GM21526 (cell line): ENCODE measurements around the gene MASTL.
"Not testable (repeated sequence)": the region's sequence is repeated elsewhere in the genome, so short reads cannot be mapped to it uniquely, and the experiment has no call there.

Source experiments
- ATAC-seq: cut with Tn5 transposase; IDR thresholded peaks from one replicate; pipeline ENCODE4 v1.9.1; 2021; ENCODE audit warnings: moderate library complexity; ENCODE audit not compliant: unreplicated experiment, low FRiP score

MASTL gene

DNA sequence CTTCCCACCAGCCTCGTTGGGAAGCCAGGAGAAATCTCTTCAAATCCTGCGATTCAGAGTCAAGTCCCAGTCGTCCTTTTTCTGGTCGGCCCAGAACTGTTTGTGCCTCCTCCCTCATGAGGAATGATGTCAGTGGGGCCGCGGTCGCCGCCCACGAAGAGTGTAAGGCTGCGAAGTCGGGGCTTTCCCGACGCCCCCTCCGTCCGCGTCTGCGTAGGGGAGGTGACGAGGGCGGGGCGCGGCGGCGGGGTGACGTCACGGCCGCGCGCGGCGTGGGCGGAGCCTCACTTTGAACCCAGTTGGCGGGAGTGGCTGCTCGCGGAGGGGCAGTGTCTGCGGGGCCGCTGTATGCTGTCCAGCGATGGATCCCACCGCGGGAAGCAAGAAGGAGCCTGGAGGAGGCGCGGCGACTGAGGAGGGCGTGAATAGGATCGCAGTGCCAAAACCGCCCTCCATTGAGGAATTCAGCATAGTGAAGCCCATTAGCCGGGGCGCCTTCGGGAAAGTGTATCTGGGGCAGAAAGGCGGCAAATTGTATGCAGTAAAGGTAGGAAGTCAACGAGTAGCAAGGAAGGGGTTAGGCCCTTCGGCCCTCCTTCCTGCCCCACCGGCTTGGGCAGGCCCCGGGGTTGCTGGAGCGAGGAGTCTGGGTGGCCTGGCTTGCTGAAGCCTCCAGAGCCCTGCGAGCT, at the start of gene MASTL:
Gene MASTL (plus strand): TSS at position 287 of the 689 bp plus-strand sequence. CDS start 75 bp downstream, at position 362.
- ATAC-seq, result peak; percentile 81

DNA sequence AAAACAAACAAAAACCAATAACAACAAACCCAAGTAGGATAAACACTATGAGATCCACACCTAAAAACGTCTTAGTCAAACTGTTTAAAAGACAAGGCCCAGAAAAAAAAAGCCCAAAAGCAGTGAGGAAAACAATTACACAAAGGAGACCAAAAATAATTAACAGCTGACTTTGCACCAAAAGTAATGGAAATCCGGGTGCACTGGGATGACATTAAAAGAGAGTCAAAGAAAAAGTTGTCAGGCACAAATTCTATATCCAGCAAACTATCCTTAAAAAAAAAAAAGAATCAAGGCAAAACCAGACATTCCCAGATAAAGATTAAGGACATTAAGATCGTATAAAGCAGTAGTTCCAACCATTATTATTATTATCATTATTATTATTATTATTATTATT, 47.0 kb upstream of the MASTL start:
- no peak for ATAC-seq

DNA sequence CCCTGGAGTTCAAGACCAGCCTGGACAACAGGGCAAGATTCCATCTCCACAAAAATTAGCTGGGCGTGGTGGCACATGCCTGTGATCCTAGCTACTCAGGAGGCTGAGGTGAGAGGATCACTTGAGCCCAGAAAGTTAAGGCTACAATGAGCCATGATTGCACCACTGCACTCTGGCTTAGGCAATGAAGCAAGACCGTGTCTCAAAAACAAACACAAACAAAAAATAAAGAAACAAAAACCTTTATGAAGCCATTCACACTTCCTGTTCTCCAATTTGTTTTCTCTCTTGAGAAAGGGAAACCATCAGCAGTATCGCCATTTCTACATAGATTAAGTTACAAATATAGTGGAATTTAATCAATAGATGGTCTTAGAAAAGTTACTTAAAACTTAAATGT, 20.8 kb upstream of the MASTL start:
- ATAC-seq, result no peak

DNA sequence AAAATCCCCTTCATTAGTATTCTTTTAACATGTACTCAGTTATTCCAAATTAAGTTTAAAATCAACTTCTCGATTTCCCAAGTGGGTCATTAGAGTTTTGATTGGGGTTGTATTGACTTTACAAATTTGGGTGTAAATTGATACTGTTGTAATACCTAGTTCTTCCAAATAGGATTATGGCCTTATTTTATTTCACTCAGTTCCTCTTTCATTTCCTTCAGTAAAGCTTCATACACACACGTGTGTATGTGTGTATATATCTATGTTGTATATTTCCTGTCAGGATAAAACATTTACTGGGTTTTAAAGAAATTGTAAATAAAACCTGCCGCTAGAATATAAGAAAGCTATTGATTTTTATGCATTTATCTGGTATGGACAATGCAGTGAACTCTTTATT, 16.9 kb upstream of the MASTL start:
- ATAC-seq, result no peak

DNA sequence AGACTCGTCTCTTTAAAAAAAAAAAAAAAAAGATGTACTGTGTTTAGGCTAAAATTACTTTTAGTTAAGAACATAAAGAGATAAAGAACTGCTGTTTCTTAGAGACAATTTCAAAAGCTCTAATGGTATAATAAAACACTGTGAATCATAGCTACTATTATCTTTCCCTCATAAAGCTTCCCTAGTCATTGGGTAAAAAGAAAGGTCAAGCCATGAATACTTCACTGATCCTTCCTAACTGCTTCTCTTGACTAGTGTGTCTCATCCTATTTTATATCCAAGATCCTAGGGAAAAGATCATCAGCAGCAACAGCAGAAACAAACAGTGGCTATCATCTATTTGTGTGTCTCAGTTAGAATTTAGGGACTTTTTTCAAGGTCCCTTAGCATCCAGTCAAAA, 11.5 kb upstream of the MASTL start:
- no peak for ATAC-seq

DNA sequence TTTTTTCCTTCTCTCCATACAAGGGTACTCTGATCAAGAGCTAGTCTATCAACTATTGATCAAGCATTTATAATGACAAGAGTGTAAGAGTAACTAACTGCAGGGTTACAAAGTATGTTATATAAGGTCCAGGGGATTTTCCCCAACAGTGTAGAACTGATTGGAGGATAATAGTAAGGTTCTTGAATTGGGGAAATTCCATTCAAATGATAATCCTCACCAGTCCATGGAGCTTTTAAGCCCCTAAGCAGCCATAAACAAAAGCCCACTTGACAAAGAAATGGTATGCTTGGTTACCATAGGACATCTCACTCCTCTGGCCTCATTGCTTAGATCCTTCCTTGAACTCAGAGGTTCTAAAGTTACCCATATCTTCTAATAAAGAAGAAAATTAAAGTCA, 9.2 kb upstream of the MASTL start:
- ATAC-seq, result no peak

DNA sequence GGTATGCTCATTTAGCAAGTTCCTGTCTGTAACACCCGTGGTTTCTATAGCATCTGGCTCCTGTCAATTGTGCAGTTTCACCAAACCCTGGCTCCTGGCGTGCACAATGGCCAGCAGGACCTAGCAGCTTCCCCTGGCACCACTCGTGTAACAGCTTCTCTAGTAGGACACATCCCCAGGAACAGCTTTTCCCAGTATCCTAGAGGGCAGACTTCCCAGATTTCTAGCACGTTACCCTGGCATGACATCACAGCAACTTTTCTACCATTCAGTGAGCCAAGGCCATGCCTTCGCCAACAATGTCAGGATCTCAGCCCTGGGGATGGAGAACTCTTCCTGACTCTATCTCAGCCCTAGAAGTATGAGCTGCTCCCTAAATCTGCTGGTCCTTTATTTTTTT, 7.5 kb upstream of the MASTL start:
- ATAC-seq, result no peak

DNA sequence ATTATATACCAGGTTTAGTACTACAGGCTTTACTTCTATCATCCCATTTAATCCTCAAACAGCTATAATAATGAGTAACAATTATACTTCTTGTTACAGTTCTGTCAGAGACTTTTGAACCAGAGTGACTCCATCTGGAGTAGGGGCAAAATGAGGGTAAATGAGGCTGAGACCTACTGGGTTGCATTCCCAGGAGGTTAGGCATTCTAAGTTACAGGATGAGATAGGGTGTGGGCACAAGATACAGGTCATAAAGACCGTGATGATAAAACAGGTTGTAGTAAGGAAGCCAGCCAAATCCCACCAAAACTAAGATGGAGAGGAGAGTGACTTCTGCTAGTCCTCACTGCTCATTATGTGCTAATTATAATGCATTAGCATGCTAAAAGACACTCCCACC, 4.9 kb upstream of the MASTL start:
- no peak for ATAC-seq

DNA sequence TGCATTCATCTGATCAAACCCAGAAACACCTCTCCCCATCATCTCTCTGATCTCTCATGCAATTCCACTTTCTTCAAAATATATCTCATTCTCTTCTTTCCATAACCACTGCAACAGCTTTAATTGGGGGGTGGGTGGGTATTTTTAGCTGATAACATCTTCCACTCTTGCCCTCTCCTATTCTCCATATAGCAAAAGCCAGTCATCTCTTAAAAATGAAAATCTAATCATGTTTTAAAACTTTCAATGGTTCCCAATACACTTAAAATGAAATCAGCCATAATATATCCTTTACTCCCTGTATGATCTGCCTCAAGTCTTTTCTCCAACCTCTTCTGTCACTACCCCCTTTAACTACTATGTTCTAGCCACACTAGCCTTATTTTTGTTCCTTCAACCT, 2.5 kb upstream of the MASTL start:
- ATAC-seq, result no peak

DNA sequence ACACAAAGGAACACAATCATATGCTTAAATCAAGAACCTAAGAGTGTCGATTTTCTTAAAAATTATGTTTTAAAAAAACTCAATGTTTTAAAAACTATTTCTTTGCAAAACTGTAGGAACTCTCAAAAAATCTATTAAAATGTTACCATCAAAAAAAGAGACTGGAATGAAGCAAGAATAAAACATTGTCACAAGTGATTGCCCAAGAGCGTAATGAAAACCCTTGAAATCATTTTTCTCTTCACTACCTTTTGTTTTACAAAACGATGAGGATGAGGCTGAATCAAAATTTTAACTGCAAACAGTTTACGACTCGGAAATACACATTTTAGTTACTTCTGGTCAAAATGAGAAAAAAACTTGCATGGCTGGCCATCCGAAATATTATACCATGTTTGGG, 1.8 kb upstream of the MASTL start:
- no peak for ATAC-seq

DNA sequence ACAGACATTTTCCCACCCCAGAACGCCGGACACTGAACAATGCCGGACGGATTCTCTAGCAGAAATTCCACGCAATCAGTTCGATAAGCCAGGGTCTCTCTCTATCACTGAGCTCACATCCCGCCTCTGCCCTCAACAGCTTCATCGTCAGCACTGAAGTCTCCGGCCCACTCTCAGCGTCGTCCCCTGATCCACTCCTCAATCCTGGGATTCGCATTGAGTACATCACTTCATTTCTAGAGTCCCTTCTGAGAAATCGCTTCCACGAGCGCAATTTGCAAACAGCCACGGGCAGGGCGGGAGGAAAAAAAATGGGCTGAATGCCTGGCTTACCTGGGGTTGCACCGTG, 1.3 kb upstream of the MASTL start:
- ATAC-seq, result peak; percentile 9

DNA sequence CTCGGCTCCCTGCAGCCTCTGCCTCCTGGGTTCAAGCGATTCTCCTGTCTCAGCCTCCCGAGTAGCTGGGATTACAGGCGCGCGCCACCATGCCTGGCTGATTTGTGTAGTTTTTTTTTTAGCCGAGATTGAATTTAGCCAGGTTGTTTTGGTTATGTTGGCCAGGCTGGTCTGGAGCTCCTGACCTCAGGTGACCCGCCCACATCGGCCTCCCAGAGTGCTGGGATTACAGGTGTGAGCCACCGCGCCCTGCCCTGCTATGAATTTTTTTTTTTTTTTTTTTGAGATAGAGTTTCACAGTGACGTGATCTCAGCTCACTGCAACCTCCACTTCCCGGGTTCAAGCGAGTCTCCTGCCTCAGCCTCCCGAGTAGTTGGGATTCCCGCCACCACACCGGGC, 1.4 kb downstream of the MASTL start:
- not testable (repeated sequence) for ATAC-seq

DNA sequence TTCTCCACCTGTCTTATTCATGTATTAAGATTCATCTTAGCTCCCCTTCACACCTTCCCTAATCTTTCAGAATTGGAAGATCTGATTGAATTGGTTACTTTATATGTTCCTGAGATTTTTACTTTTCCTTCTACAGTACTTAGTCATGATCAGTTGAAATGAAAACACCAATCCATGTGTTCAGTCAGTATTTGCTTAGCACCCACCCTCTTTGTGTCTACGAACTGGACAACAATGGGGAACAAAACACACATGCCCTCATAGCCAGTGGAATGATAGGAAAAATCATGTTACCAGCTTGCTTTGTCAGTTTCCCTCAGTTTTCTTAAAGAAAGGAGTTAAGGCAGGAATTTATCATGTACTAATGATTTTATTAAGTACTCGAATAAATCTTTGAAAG, 2.0 kb downstream of the MASTL start:
- ATAC-seq, result no peak

DNA sequence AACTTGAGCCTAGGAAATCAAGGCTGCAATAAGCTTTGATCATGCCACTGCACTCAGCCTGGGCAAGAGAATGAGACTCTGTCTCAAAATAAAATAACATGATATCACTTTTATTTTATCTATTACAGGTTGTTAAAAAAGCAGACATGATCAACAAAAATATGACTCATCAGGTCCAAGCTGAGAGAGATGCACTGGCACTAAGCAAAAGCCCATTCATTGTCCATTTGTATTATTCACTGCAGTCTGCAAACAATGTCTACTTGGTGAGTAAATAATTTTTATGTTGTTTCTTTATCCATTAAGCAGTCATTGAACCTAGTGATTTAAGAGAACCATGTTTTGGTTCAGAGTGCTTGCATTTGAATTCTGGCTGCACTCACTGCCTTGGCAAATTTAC, 3.3 kb downstream of the MASTL start:
- no peak for ATAC-seq

DNA sequence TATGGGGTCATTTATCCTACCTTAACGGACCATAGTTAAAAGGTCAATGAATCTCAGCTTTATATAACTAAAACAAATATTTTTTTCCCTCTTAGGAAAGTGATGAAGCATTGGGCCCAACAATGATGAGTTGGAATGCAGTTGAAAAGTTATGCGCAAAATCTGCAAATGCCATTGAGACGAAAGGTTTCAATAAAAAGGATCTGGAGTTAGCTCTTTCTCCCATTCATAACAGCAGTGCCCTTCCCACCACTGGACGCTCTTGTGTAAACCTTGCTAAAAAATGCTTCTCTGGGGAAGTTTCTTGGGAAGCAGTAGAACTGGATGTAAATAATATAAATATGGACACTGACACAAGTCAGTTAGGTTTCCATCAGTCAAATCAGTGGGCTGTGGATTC, 14.7 kb downstream of the MASTL start:
- no peak for ATAC-seq

DNA sequence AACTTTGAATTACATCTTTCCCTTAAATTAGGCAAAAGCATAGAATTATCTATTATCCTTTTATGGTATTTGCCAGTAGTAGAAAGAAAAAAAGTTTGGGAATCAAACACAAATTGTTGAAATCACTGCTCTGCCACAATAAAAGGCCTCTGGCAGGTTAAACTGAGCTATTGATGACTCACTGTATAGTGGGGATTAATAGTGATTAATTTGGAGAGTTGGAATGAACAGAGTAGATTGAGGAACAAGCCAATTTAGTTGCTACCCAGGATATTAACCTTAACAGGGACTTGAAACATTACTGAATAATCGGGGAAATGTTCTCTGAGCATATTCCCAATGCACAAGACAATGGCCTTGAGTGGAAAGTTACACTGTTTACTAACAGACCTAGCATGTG, 33.1 kb downstream of the MASTL start:
- ATAC-seq, result no peak

DNA sequence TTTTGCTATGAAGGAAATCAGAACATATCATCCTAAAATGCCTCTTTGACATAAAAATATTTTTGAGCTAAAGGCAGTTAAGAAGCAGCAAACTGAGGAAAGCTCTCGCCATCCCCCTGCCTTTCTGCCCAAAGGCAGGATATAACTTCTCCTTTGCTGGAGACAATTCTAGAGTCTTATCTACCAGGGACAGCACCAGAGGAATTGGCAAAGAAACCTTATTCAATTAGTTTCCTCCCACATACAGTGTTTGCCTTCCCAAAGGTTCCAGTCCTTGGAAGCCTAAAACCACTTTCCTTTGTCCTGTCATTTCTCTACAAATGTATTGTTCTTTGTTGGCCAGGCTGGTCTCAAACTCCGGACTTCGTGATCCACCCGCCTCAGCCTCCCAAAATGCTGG, 33.7 kb downstream of the MASTL start:
- no peak for ATAC-seq

DNA sequence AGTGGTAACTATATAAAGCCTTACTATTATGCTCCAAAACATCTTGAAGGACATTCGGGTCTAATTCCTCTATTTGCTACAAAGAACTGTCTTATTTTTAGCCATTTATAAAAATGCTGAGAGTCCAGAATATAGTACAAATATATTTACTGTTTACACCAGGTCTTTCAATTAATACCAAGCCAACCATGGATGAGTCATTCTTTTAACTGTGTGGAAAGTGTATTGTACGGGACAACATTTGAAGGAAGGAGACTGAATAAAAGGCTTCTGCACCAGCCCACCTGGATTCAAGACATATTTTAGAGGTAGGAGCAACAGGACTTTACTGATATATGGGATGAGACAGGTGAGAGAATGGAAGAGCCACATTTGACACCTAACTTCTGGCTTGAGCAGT, 35.4 kb downstream of the MASTL start:
- ATAC-seq, result no peak

DNA sequence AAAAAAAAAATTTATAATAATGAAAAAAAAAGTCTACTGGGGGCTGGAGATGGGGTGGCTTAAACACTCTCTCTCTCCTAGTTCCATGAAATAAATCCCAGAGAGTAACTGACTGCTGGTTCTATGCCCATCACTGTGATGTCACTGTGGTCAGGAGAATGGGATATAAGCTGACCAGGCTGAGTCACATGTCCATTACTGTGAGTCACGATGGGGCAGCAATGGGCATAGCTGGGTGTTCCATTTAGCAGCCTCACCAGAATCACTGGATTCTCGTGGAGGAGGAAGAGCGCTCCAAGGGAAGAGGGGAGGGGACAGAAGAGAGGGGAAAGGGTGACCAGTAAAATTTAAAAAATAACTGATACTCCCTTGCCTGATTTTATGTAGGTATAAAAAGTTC, 37.1 kb downstream of the MASTL start:
- no peak for ATAC-seq

DNA sequence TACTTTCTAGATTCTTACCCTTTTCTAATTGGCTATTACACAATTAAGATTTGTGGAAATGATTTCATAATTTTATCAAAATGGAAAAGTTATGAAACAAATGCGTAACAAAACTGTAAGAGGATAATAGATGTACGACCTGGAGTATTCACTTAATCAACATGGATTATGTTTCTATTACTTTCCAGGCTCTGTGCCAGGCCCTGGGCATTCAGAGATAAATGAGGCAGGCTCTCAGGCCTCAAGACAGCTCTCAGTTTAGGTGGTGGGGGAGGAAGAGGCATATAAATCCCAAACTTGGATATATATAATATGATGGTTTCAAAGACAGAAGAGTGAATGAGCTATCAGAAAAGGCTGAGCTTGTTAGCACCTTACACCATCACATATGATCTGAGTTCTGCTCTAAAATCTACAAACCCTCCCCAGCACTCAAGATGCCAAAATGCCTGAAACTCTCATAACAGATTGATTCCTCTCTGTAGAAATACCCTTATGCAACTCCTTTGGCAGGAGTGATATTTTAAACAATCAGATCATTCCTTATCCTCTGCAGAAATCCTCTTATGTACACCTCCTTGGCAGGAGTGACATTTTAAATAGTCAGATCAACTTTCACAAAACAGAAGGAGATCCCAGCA, 42.9 kb downstream of the MASTL start:
- no peak for ATAC-seq

DNA sequence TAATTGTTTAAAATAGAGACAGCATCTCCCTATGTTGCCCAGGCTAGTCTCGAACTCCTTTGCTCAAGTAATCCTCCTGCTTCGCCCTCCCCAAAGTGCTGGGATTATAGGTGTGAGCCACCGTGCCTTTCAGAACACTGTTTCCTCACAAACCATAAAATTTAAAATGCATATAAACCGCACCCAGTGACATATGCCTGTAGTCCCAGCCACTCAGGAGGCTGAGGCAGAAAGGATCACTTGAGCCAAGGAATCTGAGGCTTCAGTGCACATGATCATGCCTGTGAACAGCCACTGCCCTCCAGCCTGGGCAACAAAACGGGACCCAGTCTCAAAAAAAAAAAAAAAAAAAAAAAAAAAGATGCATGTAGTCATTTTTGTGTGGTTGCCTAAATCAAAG, 48.7 kb downstream of the MASTL start:
- ATAC-seq, result no peak

DNA sequence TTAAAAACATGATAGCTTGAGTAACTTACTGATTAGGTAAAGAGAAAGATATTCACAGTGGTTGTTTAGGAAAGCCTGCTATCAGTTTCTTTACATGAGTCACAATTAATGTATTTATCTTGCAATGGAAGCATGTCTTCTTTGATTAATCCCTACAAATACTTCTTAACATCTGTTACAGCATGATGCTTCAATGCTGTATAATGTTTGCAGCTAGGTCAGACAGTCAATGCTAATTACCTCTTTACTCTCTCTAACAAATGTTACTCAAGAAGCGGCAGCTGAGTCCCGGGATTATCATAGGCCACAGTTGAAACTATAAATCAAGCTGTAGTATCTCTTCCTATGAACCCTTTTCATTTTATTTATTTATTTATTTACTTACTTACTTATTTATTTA, 52.2 kb downstream of the MASTL start:
- ATAC-seq, result no peak

DNA sequence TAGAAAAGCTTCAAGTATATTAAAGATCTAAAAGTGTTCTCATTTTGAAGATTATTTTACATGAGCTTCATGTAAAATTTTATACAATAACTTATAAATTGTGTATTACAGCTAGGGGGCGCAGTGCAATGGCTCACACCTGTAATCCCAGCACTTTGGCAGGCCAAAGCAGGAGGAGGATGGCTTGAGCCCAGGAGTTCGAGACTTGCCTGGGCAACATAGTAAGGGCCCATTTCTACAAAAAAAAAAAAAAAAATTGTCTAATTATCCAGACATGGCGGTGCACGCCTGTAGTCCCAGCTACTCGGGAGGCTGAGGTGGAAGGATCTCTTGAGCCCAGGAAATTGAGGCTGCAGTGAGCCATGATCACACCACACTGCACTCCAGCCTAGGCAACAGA, 68.8 kb downstream of the MASTL start:
- ATAC-seq, result no peak
